GM18868 (cell line): ENCODE data around the gene ACTN4.

ENCODE experiments used
- ATAC-seq: cut with Tn5 transposase; IDR thresholded peaks from one replicate; pipeline ENCODE4 v1.9.1; 2021; ENCODE audit warnings: mild to moderate bottlenecking, moderate library complexity; ENCODE audit not compliant: unreplicated experiment

The ACTN4 gene

DNA sequence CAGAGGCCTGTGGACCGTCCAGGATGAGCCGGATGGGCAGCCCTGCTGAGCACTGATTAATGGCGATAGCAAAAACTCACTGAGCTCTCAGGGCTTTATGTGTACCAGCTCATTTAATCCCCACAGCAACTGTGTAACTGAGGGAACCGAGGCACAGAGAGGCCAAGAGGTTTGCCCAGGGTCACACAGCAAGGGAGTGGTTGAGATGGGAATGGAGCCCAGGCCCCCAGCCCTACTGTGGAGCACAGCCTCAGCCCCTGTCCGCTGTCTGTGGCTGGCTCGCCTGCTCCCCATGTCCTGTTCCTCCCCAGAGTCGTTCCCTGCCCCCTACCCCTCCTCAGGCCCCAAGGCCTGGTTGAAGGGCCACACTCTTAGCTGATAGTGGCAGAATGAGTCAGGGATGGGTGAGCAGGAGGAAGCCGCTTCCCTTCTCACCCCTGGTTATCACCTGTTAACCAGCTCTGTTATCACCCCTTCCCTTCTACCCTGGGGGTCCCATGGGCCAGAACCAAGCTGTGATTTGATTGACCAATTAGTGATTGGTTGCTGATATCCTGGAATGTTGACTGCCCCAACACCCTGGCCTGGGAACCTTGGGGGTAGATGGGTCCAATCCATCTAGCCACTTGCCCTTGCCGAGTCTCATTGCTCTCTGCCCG lies 75.6 kb downstream of the ACTN4 start:
- no peak for ATAC-seq

- no peak for ATAC-seq
These were observed 76.1 kb downstream of the ACTN4 start for GRCh38 chr19:38723606-38723965.

DNA sequence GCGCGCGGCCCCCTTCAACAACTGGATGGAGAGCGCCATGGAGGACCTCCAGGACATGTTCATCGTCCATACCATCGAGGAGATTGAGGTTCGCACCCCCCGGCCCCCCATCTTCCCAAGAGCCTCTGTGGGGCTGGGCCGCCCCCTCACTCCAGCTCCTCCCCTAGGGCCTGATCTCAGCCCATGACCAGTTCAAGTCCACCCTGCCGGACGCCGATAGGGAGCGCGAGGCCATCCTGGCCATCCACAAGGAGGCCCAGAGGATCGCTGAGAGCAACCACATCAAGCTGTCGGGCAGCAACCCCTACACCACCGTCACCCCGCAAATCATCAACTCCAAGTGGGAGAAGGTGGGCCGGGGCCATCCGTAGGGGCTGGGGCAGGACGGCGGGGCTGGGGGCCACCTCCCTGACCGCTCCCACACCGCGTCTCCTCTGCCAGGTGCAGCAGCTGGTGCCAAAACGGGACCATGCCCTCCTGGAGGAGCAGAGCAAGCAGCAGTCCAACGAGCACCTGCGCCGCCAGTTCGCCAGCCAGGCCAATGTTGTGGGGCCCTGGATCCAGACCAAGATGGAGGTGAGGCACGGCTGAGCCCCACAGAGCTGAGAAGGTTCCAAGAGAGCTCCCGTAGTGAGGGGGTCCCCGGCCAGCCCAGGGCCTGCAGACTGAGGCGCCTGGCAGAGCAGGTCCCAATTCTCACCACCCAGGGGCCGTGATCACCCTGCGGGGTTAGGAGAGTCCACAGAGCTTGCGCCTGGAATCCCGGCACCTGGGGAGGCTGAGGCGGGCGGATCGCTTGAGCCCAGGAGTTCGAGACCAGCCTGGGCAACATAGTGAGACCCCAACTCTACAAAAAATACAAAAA lies 76.8 kb downstream of the ACTN4 start:
- no peak for ATAC-seq

DNA sequence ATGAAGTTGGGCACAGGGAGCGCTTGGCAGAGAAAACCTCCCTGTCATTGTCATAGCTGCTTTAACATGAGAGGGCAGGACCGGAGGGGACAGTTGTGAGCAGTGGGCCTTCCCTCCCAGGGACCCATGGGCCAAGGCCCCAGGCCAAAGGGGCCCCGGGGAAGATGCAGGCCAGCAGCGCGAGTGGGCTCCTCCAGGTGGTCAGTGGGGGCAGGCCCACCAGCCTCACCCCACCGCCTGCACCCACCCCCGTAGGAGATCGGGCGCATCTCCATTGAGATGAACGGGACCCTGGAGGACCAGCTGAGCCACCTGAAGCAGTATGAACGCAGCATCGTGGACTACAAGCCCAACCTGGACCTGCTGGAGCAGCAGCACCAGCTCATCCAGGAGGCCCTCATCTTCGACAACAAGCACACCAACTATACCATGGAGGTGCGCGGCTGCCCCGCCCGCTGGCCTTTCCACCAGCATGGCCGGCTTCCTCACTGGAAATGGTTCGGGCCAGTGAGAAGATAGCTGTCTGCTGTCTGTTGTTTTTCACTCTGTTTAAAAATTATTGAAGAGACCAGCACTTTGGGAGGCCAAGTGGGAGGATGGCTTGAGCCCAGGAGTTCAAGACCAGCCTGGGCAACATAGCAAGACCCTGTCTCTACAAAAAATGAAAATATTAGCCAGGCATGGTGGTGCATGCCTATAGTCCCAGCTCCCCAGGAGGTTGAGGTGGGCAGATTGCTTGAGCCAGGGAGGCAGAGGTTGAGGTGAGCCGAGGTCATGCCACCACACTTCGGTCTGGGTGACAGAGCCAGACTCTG lies 78.2 kb downstream of the ACTN4 start:
- no peak for ATAC-seq

GRCh38 chr19:38726284-38726673 lies 78.8 kb downstream of the ACTN4 start:
- no peak for ATAC-seq

- ATAC-seq = no peak
These were observed 79.4 kb downstream of the ACTN4 start for GRCh38 chr19:38726761-38727301.

GRCh38 chr19:38727306-38727867 lies 79.9 kb downstream of the ACTN4 start:
- ATAC-seq = no peak

GRCh38 chr19:38727868-38728660 lies 80.6 kb downstream of the ACTN4 start:
- no peak for ATAC-seq

- no peak for ATAC-seq
These were observed 81.5 kb downstream of the ACTN4 start for GRCh38 chr19:38728752-38729541.

DNA sequence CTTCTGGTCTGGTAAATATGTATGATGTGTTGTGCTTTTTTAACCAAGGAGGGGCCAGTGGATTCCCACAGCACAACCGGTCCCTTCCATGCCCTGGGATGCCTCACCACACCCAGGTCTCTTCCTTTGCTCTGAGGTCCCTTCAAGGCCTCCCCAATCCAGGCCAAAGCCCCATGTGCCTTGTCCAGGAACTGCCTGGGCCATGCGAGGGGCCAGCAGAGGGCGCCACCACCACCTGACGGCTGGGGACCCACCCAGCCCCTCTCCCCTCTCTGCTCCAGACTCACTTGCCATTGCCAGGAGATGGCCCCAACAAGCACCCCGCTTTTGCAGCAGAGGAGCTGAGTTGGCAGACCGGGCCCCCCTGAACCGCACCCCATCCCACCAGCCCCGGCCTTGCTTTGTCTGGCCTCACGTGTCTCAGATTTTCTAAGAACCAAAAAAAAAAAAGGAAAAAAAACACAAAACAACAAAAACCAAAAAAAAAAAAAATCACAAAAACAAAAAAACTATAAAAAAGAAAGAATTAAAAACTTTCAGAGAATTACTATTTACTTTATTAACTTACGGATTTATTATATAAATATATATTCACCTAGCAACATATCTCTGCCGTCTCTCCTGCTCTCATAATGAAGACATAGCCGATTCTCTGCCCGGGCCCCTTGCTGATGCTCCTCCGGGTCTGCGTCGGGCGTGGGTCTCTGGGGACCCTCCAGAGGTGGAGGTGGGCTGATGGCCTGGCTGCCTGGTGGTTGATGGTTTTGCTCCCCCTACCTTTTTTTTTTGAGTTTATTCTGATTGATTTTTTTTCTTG lies 82.4 kb downstream of the ACTN4 start:
- no peak for ATAC-seq

DNA sequence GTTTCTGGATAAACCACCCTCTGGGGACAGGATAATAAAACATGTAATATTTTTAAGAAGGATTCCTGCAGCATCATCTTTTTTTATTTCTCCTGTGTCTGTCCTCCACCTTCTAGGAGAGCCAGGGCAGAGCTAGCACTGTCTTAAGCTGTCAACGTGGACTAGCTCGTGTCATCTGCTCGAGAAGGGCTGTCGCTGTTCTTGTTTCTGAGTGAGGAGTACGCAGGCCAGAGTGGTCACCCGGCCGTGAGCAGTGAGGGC lies 83.0 kb downstream of the ACTN4 start:
- no peak for ATAC-seq

- no peak for ATAC-seq
These were observed 83.5 kb downstream of the ACTN4 start for GRCh38 chr19:38730731-38731589.

DNA sequence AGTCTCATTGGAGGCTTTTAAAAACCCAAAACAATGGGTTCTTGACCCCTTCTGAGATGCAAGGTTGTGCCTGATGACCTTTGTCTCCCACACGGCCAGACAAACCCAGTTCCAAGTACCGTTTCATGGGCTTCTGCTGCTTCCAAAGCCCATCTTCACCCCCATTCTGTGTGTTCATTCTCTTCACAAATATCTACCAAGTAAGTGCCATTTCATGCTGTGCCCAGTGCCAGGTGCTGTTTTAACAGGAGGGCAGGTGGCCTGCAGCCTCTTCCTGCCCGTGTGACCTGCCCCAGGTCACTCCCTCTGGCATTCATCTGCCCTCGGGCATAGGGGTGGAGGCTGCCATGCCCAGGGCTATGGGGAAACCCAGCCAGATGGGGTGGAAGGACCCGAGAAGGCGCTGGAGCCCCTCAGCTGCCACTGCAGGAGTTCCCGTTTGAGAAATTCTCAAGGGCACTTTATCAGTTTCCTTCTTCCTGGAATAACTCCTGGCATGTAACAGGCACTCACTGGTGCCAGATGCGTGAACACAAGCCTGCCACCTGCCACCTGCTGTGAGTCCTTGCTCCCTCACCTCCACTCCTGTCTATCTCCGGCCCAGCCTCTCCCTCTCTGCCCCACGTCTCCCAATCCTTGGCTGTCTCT lies 84.3 kb downstream of the ACTN4 start:
- ATAC-seq = no peak

- ATAC-seq = no peak
These were observed 85.7 kb downstream of the ACTN4 start for GRCh38 chr19:38733241-38733492.

DNA sequence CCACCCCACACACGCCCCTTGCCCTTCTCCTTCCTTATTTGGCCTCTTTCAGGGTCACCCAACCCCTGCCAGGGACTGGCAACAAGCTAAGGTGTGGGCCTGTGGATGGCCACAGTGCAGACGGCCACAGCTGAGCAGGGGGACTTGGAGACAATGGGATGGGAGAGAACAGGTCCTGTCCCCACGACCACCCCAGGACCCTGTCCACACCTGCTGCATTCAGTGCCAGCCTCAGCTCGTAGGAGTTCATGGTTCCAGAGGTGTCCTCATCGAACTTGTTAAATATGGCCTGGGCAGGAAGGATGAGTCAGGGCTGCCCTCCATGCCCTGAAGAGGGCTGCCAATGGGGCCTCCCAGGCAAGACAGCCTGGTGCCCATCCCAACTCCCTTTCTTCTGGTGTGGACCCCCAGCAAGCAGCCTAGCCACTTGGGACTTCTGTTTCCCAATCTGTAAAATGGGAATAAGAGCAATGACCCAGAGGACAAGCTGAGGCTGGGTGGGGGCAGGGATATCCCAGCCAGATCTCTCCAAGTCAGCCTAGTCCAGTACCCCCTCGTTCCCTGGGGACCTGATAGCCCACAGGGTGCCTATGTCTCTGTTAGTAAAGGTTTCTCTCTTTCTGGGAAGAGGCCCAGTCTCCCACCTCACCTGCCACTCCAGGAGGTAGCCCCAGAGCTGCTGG lies 86.2 kb downstream of the ACTN4 start:
- no peak for ATAC-seq

DNA sequence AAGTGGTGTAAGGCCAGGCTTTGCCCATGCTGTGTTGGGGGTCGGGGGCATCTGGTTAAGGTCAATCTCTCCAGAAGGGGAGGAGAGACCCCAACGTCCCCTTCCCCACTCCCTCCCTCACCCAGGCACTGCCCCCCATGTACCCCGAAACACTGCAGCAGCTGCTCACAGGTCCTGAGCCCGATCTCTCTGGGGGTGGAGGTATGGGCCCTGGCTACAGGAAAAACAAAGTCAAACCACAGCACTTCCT lies 86.7 kb downstream of the ACTN4 start:
- ATAC-seq = no peak

GRCh38 chr19:38734426-38735256 lies 87.2 kb downstream of the ACTN4 start:
- no peak for ATAC-seq
